A549 (cell line): Measurements from ENCODE around the gene SCGB1C2. TPM values are rescaled to one million over a fixed set of nuclear protein-coding genes. Genes with fewer than 3 reads are reported as not detected.

Experiments
- ATAC-seq, 2 experiments: fragments of 200-7000 bp in 1 of 2; fragments of >200 bp in 1 of 2; cut with Nextera tagmentation in 1 of 2; cut with Tn5 transposase in 1 of 2; 3 replicates each; pipeline versions ENCODE4 v1.8.0 to v1.9.1; 2018 to 2020; ENCODE audit warnings: mild to moderate bottlenecking in 1 of 2, moderate library complexity in 1 of 2
- CTCF ChIA-PET: fragments of 300-600 bp; sonication (Branson Sonifier 250); formaldehyde crosslinking; extraction: SDS; loops from one replicate; lab custom pipeline; 2021; ENCODE audit warnings: antibody characterized with exemption, inconsistent platforms; lab: Yijun Ruan, JAX
- POLR2A ChIA-PET: fragments of 350-600 bp; formaldehyde crosslinking; extraction: SDS; loops from one replicate; lab custom pipeline; 2021; ENCODE audit warnings: antibody characterized with exemption, inconsistent platforms; lab: Yijun Ruan, JAX
- DNase-seq, 2 experiments: peaks; one replicate each; pipeline versions ENCODE4 v3.0.0 to v3.0.0-alpha.2; 2011 to 2016; ENCODE audit warnings: low read depth in 1 of 2, low spot score in 1 of 2
- FAIRE-seq: peaks from 2 replicates; lab custom pipeline; 2011; peaks lifted over from hg19 to GRCh38; lab: Jason Lieb, UNC
- H3K27ac ChIP-seq, 2 experiments: fragments of >200 bp; sonication (Bioruptor Twin); formaldehyde crosslinking; 3 replicates each; pipeline ENCODE4 v1.5.1; 2016 to 2017
- H3K4me1 ChIP-seq: fragments of >200 bp; sonication (Bioruptor Twin); formaldehyde crosslinking; 3 replicates; pipeline ENCODE4 v1.6.1; 2016
- H3K4me2 ChIP-seq: fragments of >200 bp; sonication (Bioruptor Twin); formaldehyde crosslinking; 3 replicates; pipeline ENCODE4 v1.6.1; 2016
- H3K4me3 ChIP-seq: fragments of >200 bp; sonication (Bioruptor Twin); formaldehyde crosslinking; 3 replicates; pipeline ENCODE4 v1.5.1; 2016
- H3K9me3 ChIP-seq: fragments of >200 bp; sonication (Bioruptor Twin); formaldehyde crosslinking; 3 replicates; pipeline ENCODE4 v1.6.1; 2016
- ATOH8 ChIP-seq: fragments of 250-450 bp; sonication (Bioruptor Pico); IDR thresholded peaks from 2 replicates; pipeline ENCODE4 v1.5.0; 2020; ENCODE audit warnings: low read depth, mild to moderate bottlenecking, moderate library complexity
- BHLHE40 ChIP-seq: IDR thresholded peaks from 2 replicates; pipeline ENCODE4 v1.6.1; 2012; ENCODE audit warnings: low read depth, low read length, inconsistent platforms
- CBX2 ChIP-seq: fragments of 200-600 bp; sonication (generic); IDR thresholded peaks from 2 replicates; pipeline ENCODE4 v1.6.1; 2016; ENCODE audit warnings: low read depth, mild to moderate bottlenecking, borderline replicate concordance
- CBX8 ChIP-seq: fragments of 200-600 bp; sonication (generic); IDR thresholded peaks from 2 replicates; pipeline ENCODE4 v1.6.1; 2016
- CHD4 ChIP-seq: fragments of 200-600 bp; sonication (generic); IDR thresholded peaks from 2 replicates; pipeline ENCODE4 v1.6.1; 2016; ENCODE audit warnings: antibody characterized with exemption, mild to moderate bottlenecking, borderline replicate concordance
- EHF ChIP-seq: fragments of 250-450 bp; sonication (Bioruptor Pico); IDR thresholded peaks from 2 replicates; pipeline ENCODE4 v1.5.0; 2020; ENCODE audit warnings: mild to moderate bottlenecking
- ELK1 ChIP-seq: fragments of 150-350 bp; IDR thresholded peaks from 2 replicates; pipeline ENCODE4 v1.6.1; 2014; ENCODE audit warnings: low read depth, mild to moderate bottlenecking, low read length
- EP300 ChIP-seq, 2 experiments: fragments of >200 bp; sonication (Bioruptor Twin); formaldehyde crosslinking; IDR thresholded peaks; 2 replicates in 1 of 2; 3 replicates in 1 of 2; pipeline ENCODE4 v1.6.1; 2016 to 2017
- ESRRA ChIP-seq: fragments of 150-350 bp; IDR thresholded peaks from 2 replicates; pipeline ENCODE4 v1.6.1; 2014; ENCODE audit warnings: mild to moderate bottlenecking, low read length, borderline replicate concordance
- FOSL2 ChIP-seq, 2 experiments: fragments of 450-650 bp in 1 of 2; fragments of >200 bp in 1 of 2; sonication (Bioruptor Twin) in 1 of 2; formaldehyde crosslinking; IDR thresholded peaks; 2 replicates each; pipeline versions ENCODE4 v1.5.0 to v1.6.1; 2016 to 2020; ENCODE audit warnings: mild to moderate bottlenecking in 1 of 2, moderate library complexity in 1 of 2
- HEYL ChIP-seq: fragments of 250-450 bp; sonication (Bioruptor Pico); IDR thresholded peaks from 2 replicates; pipeline ENCODE4 v1.8.0; 2021; ENCODE audit warnings: mild to moderate bottlenecking, moderate library complexity
- HOXB5 ChIP-seq: fragments of 250-450 bp; sonication (Bioruptor Pico); IDR thresholded peaks from 2 replicates; pipeline ENCODE4 v1.5.0; 2020; ENCODE audit warnings: mild to moderate bottlenecking, moderate library complexity
- MAZ ChIP-seq: fragments of 150-350 bp; IDR thresholded peaks from 2 replicates; pipeline ENCODE4 v1.6.1; 2014; ENCODE audit warnings: antibody characterized with exemption, low read depth, low read length, borderline replicate concordance
- PHF8 ChIP-seq: fragments of 200-600 bp; sonication (generic); IDR thresholded peaks from 2 replicates; pipeline ENCODE4 v1.6.1; 2016; ENCODE audit warnings: low read depth, mild to moderate bottlenecking, antibody characterized with exemption, moderate library complexity, borderline replicate concordance
- RAD21 ChIP-seq, 2 experiments: fragments of >200 bp in 1 of 2; sonication (Bioruptor Twin) in 1 of 2; formaldehyde crosslinking in 1 of 2; IDR thresholded peaks in 1 of 2; conservative IDR thresholded peaks in 1 of 2; 2 replicates in 1 of 2; 3 replicates in 1 of 2; pipeline ENCODE4 v1.6.1; 2012 to 2018; ENCODE audit warnings: inconsistent platforms in 1 of 2
- SREBF2 ChIP-seq: fragments of 450-650 bp; IDR thresholded peaks from 2 replicates; pipeline ENCODE4 v1.6.1; 2014; ENCODE audit warnings: mild to moderate bottlenecking, moderate library complexity
- TP53 ChIP-seq: fragments of 250-450 bp; sonication (Bioruptor Pico); IDR thresholded peaks from 2 replicates; pipeline ENCODE4 v1.5.0; 2021; ENCODE audit warnings: mild to moderate bottlenecking, moderate library complexity
- USF2 ChIP-seq: fragments of 450-650 bp; IDR thresholded peaks from 2 replicates; pipeline ENCODE4 v1.6.1; 2014; ENCODE audit warnings: antibody characterized with exemption
- WGBS: methylation state at CpG from one replicate; pipeline ENCODE4 v1.1.6; 2017; ENCODE audit errors: missing lambda C conversion rate; 5-methylcytosine and 5-hydroxymethylcytosine counted together
- polyA plus RNA-seq, 4 experiments: library from polyadenylated mRNA; depleted of rRNA in 3 of 4; stranded (reverse); fragments of >200 nt; fragmentation: RNase III in 1 of 4; extraction: RNeasy Plus Mini Kit Qiagen cat#74134 plus additional on column Dnase treatment in 1 of 4; gene quantifications; 2 replicates in 3 of 4; 3 replicates in 1 of 4; pipeline ENCODE4 v1.2.3, GENCODE V29; 2011 to 2017
- TF ChIP-seq, protein P1 (sequence below): fragments of >200 bp; sonication (Bioruptor Twin); formaldehyde crosslinking; IDR thresholded peaks from 3 replicates; pipeline ENCODE4 v1.5.1; 2016
- TF ChIP-seq, protein P2 (sequence below): IDR thresholded peaks from 2 replicates; pipeline ENCODE4 v1.6.1; 2012
- TF ChIP-seq, protein P3 (sequence below): IDR thresholded peaks from 2 replicates; pipeline ENCODE4 v1.6.1; 2012

SCGB1C2 gene
- polyA plus RNA-seq, 2 of the 4 experiments (the other 2 are of a cell fraction): not detected

- POLR2A ChIA-PET: no interaction called here
- ATAC-seq (no peak), DNase-seq (no peak), FAIRE-seq (no peak)
- H3K4me2 ChIP-seq: no peak overlapping the region
- H3K4me1 ChIP-seq: peaks cover 5% of the 10 kb centered on the region; the same call in 1 of the 3 replicates
- WGBS: 90% methylated on average over 27 of the region's 28 CpGs
- TF ChIP-seq SREBF2: no peak
- TF ChIP-seq MAZ: no peak
- TF ChIP-seq EP300 (IDR thresholded peaks at IDR 0.05): no peak
- no peak for TF ChIP-seq USF2
- TF ChIP-seq, protein P1, sequence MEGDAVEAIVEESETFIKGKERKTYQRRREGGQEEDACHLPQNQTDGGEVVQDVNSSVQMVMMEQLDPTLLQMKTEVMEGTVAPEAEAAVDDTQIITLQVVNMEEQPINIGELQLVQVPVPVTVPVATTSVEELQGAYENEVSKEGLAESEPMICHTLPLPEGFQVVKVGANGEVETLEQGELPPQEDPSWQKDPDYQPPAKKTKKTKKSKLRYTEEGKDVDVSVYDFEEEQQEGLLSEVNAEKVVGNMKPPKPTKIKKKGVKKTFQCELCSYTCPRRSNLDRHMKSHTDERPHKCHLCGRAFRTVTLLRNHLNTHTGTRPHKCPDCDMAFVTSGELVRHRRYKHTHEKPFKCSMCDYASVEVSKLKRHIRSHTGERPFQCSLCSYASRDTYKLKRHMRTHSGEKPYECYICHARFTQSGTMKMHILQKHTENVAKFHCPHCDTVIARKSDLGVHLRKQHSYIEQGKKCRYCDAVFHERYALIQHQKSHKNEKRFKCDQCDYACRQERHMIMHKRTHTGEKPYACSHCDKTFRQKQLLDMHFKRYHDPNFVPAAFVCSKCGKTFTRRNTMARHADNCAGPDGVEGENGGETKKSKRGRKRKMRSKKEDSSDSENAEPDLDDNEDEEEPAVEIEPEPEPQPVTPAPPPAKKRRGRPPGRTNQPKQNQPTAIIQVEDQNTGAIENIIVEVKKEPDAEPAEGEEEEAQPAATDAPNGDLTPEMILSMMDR: no peak
- TF ChIP-seq CHD4: no peak
- no peak for TF ChIP-seq BHLHE40
- no peak overlapping the region for H3K4me3 ChIP-seq
- CTCF ChIA-PET: interaction anchor here (0.9 to 1.9 kb wide), 4 partner anchors 9 to 840 kb away, joined by 3 to 6 read pairs (median 4); no protein-coding TSS in a partner anchor
- no peak overlapping the region for H3K27ac ChIP-seq
- no peaks in the 10 kb centered on the region for H3K9me3 ChIP-seq
Measured at GRCh38 chr17:156094-156621, 18.8 kb downstream of the SCGB1C2 start.

GRCh38 chr17:156946-157345 is 19.6 kb downstream of the SCGB1C2 start:
- WGBS: 86% methylated on average over 19 of the region's 19 CpGs
- no peaks in the 10 kb centered on the region for H3K9me3 ChIP-seq
- ChIA-PET POLR2A (interaction anchor here (0.5 kb wide), 1 partner anchor 24 kb away, joined by 3 read pairs; no protein-coding TSS in a partner anchor), CTCF (interaction anchor here (0.9 kb wide), 1 partner anchor 12 kb away, joined by 4 read pairs; no protein-coding TSS in a partner anchor)
- peaks cover 5% of the 10 kb centered on the region; the same call in 1 of the 3 replicates for H3K4me1 ChIP-seq
- FAIRE-seq (no peak), ATAC-seq (no peak), DNase-seq (no peak)
- no peak for TF ChIP-seq HEYL
- no peak for TF ChIP-seq CBX8
- TF ChIP-seq EHF (CRISPR knock-in tag): no peak
- TF ChIP-seq EP300 (IDR thresholded peaks at IDR 0.05): no peak
- TF ChIP-seq, protein P2, sequence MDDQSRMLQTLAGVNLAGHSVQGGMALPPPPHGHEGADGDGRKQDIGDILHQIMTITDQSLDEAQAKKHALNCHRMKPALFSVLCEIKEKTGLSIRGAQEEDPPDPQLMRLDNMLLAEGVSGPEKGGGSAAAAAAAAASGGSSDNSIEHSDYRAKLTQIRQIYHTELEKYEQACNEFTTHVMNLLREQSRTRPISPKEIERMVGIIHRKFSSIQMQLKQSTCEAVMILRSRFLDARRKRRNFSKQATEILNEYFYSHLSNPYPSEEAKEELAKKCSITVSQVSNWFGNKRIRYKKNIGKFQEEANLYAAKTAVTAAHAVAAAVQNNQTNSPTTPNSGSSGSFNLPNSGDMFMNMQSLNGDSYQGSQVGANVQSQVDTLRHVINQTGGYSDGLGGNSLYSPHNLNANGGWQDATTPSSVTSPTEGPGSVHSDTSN: no peak
- TF ChIP-seq ESRRA: no peak
- TF ChIP-seq, protein P3, sequence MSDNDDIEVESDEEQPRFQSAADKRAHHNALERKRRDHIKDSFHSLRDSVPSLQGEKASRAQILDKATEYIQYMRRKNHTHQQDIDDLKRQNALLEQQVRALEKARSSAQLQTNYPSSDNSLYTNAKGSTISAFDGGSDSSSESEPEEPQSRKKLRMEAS: no peak
- TF ChIP-seq HOXB5: no peak
- TF ChIP-seq SREBF2: no peak
- no peak for TF ChIP-seq TP53 (CRISPR knock-in tag)
- no peak for TF ChIP-seq FOSL2 (IDR thresholded peaks at IDR 0.05)
- TF ChIP-seq FOSL2 (CRISPR knock-in tag; IDR thresholded peaks at IDR 0.05): no peak
- TF ChIP-seq, protein P1: no peak
- TF ChIP-seq CBX2: no peak
- no peak for TF ChIP-seq ATOH8 (CRISPR knock-in tag)
- no peak for TF ChIP-seq ELK1
- no peak for TF ChIP-seq RAD21 (conservative IDR thresholded peaks at IDR 0.05 in 1 of 2, IDR thresholded peaks at IDR 0.05 in 1 of 2)
- TF ChIP-seq PHF8: no peak
- TF ChIP-seq BHLHE40: no peak
- no peak overlapping the region for H3K27ac ChIP-seq
- no peak overlapping the region for H3K4me3 ChIP-seq
- no peak overlapping the region for H3K4me2 ChIP-seq
